H1 (cell line): ENCODE results near the gene HYAL1. TPM values are rescaled to one million over a fixed set of nuclear protein-coding genes. Genes with fewer than 3 reads are reported as not detected.

ENCODE experiments used
- CTCF ChIA-PET: fragments of 300-600 bp; sonication (Branson Sonifier 250); formaldehyde crosslinking; loops from one replicate; lab custom pipeline; 2021; ENCODE audit not compliant: partially characterized antibody; lab: Charles Lee
- POLR2A ChIA-PET: fragments of 300-600 bp; sonication (Branson Sonifier 250); formaldehyde crosslinking; loops from one replicate; lab custom pipeline; 2021; ENCODE audit warnings: inconsistent platforms; ENCODE audit not compliant: partially characterized antibody; lab: Charles Lee
- DNase-seq, 2 experiments: peaks; one replicate each; pipeline versions ENCODE4 v3.0.0 to v3.0.0-alpha.2; 2010 to 2022; ENCODE audit warnings: low spot score in 2 of 2, low read depth in 1 of 2, mixed read lengths in 1 of 2
- FAIRE-seq: peaks from 2 replicates; lab custom pipeline; 2011; peaks lifted over from hg19 to GRCh38; lab: Jason Lieb, UNC
- H2AFZ ChIP-seq: 2 replicates; pipeline ENCODE4 v1.8.1; 2012; ENCODE audit warnings: low read length, inconsistent platforms
- H2AK5ac ChIP-seq: 2 replicates; pipeline ENCODE4 v1.6.1; 2013; ENCODE audit warnings: low read depth, low read length
- H2BK120ac ChIP-seq: replicated peaks from 2 replicates; pipeline ENCODE3; 2013; ENCODE audit warnings: low read depth, low read length, inconsistent platforms
- H2BK12ac ChIP-seq: 2 replicates; pipeline ENCODE4 v1.6.1; 2013; ENCODE audit warnings: low read depth, low read length
- H2BK15ac ChIP-seq: 2 replicates; pipeline ENCODE4 v1.6.1; 2013; ENCODE audit warnings: low read length
- H2BK20ac ChIP-seq: 2 replicates; pipeline ENCODE4 v1.6.1; 2013; ENCODE audit warnings: low read length
- H2BK5ac ChIP-seq: 2 replicates; pipeline ENCODE4 v1.6.1; 2013; ENCODE audit warnings: low read depth, low read length
- H3K14ac ChIP-seq: 2 replicates; pipeline ENCODE4 v1.6.1; 2013; ENCODE audit warnings: inconsistent platforms; ENCODE audit not compliant: insufficient read length
- H3K18ac ChIP-seq: 2 replicates; pipeline ENCODE4 v1.6.1; 2013; ENCODE audit warnings: low read length; ENCODE audit errors: extremely low read depth
- H3K23ac ChIP-seq: 2 replicates; pipeline ENCODE4 v1.6.1; 2013; ENCODE audit warnings: inconsistent platforms; ENCODE audit not compliant: insufficient read length
- H3K23me2 ChIP-seq: 2 replicates; pipeline ENCODE4 v1.6.1; 2013; ENCODE audit warnings: low read depth, low read length
- H3K27ac ChIP-seq: 2 replicates; pipeline ENCODE4 v1.6.1; 2011; ENCODE audit warnings: low read depth, low read length, inconsistent platforms
- H3K27me3 ChIP-seq, 4 experiments: replicated peaks in 1 of 4; 1 replicate in 1 of 4; 2 replicates in 3 of 4; pipeline versions ENCODE4 v1.6.1 to v1.8.1; 2011 to 2013; ENCODE audit warnings: low read length in 3 of 4, mild to moderate bottlenecking in 3 of 4, inconsistent platforms in 2 of 4, mixed read lengths in 2 of 4, moderate library complexity in 1 of 4; ENCODE audit not compliant: control insufficient read depth in 3 of 4, insufficient read depth in 3 of 4; ENCODE audit errors: extremely low read depth in 1 of 4
- H3K36me3 ChIP-seq, 4 experiments: 2 replicates each; pipeline versions ENCODE4 v1.6.1 to v1.8.1; 2011 to 2013; ENCODE audit warnings: mild to moderate bottlenecking in 4 of 4, low read length in 3 of 4, moderate library complexity in 2 of 4, control low read depth in 1 of 4, inconsistent platforms in 1 of 4; ENCODE audit not compliant: insufficient read depth in 4 of 4, control insufficient read depth in 2 of 4
- H3K4ac ChIP-seq: replicated peaks from 2 replicates; pipeline ENCODE3; 2013; ENCODE audit warnings: low read length, low read depth, mixed read lengths, inconsistent platforms; ENCODE audit not compliant: insufficient read length
- H3K4me1 ChIP-seq, 4 experiments: replicated peaks in 1 of 4; 1 replicate in 1 of 4; 2 replicates in 3 of 4; pipeline versions ENCODE4 v1.6.1 to v1.8.1; 2011 to 2013; ENCODE audit warnings: low read length in 3 of 4, inconsistent platforms in 2 of 4, mixed read lengths in 1 of 4; ENCODE audit not compliant: insufficient read depth in 4 of 4, control insufficient read depth in 3 of 4
- H3K4me2 ChIP-seq, 2 experiments: 2 replicates each; pipeline versions ENCODE4 v1.6.1 to v1.8.1; 2011 to 2013; ENCODE audit warnings: low read depth in 2 of 2, low read length in 2 of 2, control low read depth in 1 of 2, inconsistent platforms in 1 of 2, mild to moderate bottlenecking in 1 of 2; ENCODE audit not compliant: insufficient read depth in 1 of 2
- H3K4me3 ChIP-seq, 4 experiments: fragments of 200-600, 300-600 bp in 1 of 4; sonication (generic), shearing (Covaris generic), sonication (Bioruptor Twin) in 1 of 4; 2 replicates each; pipeline versions ENCODE4 v1.5.1 to v1.8.1; 2011 to 2016; ENCODE audit warnings: low read length in 4 of 4, low read depth in 3 of 4, control low read depth in 2 of 4, inconsistent platforms in 2 of 4, mild to moderate bottlenecking in 2 of 4, mixed read lengths in 1 of 4, moderate library complexity in 1 of 4; ENCODE audit not compliant: insufficient read depth in 2 of 4; ENCODE audit errors: extremely low read depth in 1 of 4
- H3K56ac ChIP-seq: replicated peaks from 2 replicates; pipeline ENCODE3; 2013; ENCODE audit warnings: low read depth, mild to moderate bottlenecking, mixed read lengths, low read length, inconsistent platforms; ENCODE audit not compliant: insufficient read length
- H3K79me1 ChIP-seq: 2 replicates; pipeline ENCODE4 v1.6.1; 2013; ENCODE audit warnings: low read depth, low read length, control low read depth
- H3K79me2 ChIP-seq, 2 experiments: 2 replicates each; pipeline versions ENCODE4 v1.6.1 to v1.8.1; 2012 to 2013; ENCODE audit warnings: low read length in 2 of 2, mild to moderate bottlenecking in 2 of 2, inconsistent platforms in 1 of 2; ENCODE audit not compliant: insufficient read depth in 2 of 2, control insufficient read depth in 1 of 2
- H3K9ac ChIP-seq, 4 experiments: replicated peaks in 1 of 4; 1 replicate in 1 of 4; 2 replicates in 3 of 4; pipeline versions ENCODE4 v1.6.1 to v1.8.1; 2011 to 2013; ENCODE audit warnings: low read depth in 3 of 4, low read length in 3 of 4, control low read depth in 2 of 4, mild to moderate bottlenecking in 2 of 4, moderate library complexity in 2 of 4, inconsistent platforms in 1 of 4; ENCODE audit errors: extremely low read depth in 1 of 4
- H3K9me3 ChIP-seq, 2 experiments: 2 replicates each; pipeline versions ENCODE4 v1.6.1 to v1.8.1; 2012 to 2013; ENCODE audit warnings: mild to moderate bottlenecking in 2 of 2, moderate library complexity in 2 of 2, control low read depth in 1 of 2, inconsistent platforms in 1 of 2, low read depth in 1 of 2, low read length in 1 of 2, mixed read lengths in 1 of 2; ENCODE audit not compliant: insufficient read depth in 2 of 2
- H4K20me1 ChIP-seq, 2 experiments: replicated peaks in 1 of 2; 2 replicates each; pipeline versions ENCODE3 to v1.8.1; 2011 to 2013; ENCODE audit warnings: inconsistent platforms in 2 of 2, low read length in 2 of 2, mild to moderate bottlenecking in 1 of 2; ENCODE audit not compliant: insufficient read depth in 2 of 2, control insufficient read depth in 1 of 2
- H4K5ac ChIP-seq: 2 replicates; pipeline ENCODE4 v1.6.1; 2013; ENCODE audit warnings: low read length, low read depth, mixed read lengths, inconsistent platforms; ENCODE audit not compliant: insufficient read length
- H4K8ac ChIP-seq: 2 replicates; pipeline ENCODE4 v1.8.0; 2013; ENCODE audit warnings: mild to moderate bottlenecking, moderate library complexity, low read length, inconsistent platforms; ENCODE audit not compliant: insufficient read depth; ENCODE audit errors: extremely low read depth
- H4K91ac ChIP-seq: replicated peaks from 2 replicates; pipeline ENCODE3; 2013; ENCODE audit warnings: low read length, mixed read lengths, inconsistent platforms; ENCODE audit not compliant: insufficient read length
- KDM1A ChIP-seq: fragments of 200-600, 300-600 bp; sonication (generic); IDR thresholded peaks from 2 replicates; pipeline ENCODE4 v1.7.1; 2016; ENCODE audit warnings: mild to moderate bottlenecking, low read length, borderline replicate concordance
- KDM4A ChIP-seq: IDR thresholded peaks from one replicate; pipeline ENCODE4 v1.7.1; 2012; ENCODE audit warnings: low read depth, mild to moderate bottlenecking, moderate library complexity, low read length, inconsistent platforms; ENCODE audit not compliant: severe bottlenecking
- POLR2AphosphoS5 ChIP-seq: IDR thresholded peaks from 2 replicates; pipeline ENCODE4 v1.6.1; 2011; ENCODE audit warnings: low read depth, low read length
- RBBP5 ChIP-seq: IDR thresholded peaks from 2 replicates; pipeline ENCODE4 v1.7.1; 2012; ENCODE audit warnings: low read depth, mild to moderate bottlenecking, inconsistent platforms, low read length, moderate library complexity, borderline replicate concordance
- SIRT6 ChIP-seq: IDR thresholded peaks from one replicate; pipeline ENCODE4 v1.7.1; 2012; ENCODE audit warnings: low read length, inconsistent platforms
- SUZ12 ChIP-seq: fragments of 200-600 bp; sonication (generic); IDR thresholded peaks from 2 replicates; pipeline ENCODE4 v1.6.1; 2012; ENCODE audit warnings: mild to moderate bottlenecking, inconsistent platforms, low read length, moderate library complexity, mixed read lengths
- TAF7 ChIP-seq: optimal IDR thresholded peaks from 2 replicates; pipeline ENCODE3; 2011; ENCODE audit warnings: low read depth, mild to moderate bottlenecking, inconsistent platforms, low read length, moderate library complexity, borderline replicate concordance
- WGBS, 2 experiments: shearing (Covaris generic) in 1 of 2; methylation state at CpG; one replicate each; pipeline versions ENCODE4 v1.1.6 to v1.1.7; 2013 to 2015; ENCODE audit warnings: low lambda C conversion rate in 2 of 2, mixed read lengths in 2 of 2, inconsistent platforms in 1 of 2, low coverage in 1 of 2, missing lambda C conversion rate in 1 of 2; ENCODE audit not compliant: insufficient replicate concordance in 2 of 2, insufficient coverage in 1 of 2, insufficient read length in 1 of 2; ENCODE audit errors: extremely low coverage in 1 of 2, missing lambda C conversion rate in 1 of 2; 5-methylcytosine and 5-hydroxymethylcytosine counted together
- polyA plus RNA-seq, 7 experiments: library from polyadenylated mRNA; depleted of rRNA in 3 of 7; stranded (reverse) in 5 of 7; unstranded in 2 of 7; fragments of >200 nt in 5 of 7; fragments of 200-250 nt in 2 of 7; gene quantifications; 1 replicate in 5 of 7; 2 replicates in 1 of 7; 4 replicates in 1 of 7; pipeline versions ENCODE4 v1.2.1 to v1.2.3, GENCODE V29; 2011 to 2013; ENCODE audit warnings: missing spikeins in 2 of 7, mixed read lengths in 2 of 7
- total RNA-seq: library from RNA; stranded (reverse); fragmentation: NEBNext Ultra II Directional; extraction: Animal tissue kit (Norgen Biotek cat#: 25700); gene quantifications from 2 replicates; pipeline ENCODE4 v1.2.1, GENCODE V29; 2021

HYAL1 gene
- total and polyA plus RNA-seq, 2 of the 8 experiments (the other 6 are each of a cell fraction or from before 2014, with no cell fraction given), result 2.0 to 5.4 TPM

DNA sequence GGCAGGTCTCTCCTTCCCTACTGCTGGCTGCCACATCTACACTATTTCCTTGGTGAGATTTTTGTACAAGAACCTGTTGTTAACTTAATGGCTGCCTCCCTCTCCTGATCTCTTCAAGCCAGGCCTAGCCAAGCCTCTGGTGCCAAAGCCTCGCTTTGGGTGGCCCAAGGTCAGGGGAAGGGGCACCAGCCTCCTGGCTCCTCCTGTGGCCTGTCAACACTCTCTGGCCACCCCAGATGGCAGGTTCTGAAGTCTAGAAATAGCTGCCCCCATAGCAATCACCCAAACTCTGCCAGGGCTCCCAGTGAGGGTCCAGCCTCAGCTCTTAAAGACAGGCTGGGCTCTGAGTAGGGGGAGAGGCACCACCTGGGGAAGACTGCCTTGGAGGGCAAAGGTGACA, 16.1 kb downstream of the HYAL1 start:
- peaks cover 8% of the 10 kb centered on the region; the same call in 1 of the 2 replicates for H3K79me1 ChIP-seq
- H4K8ac ChIP-seq, result no peak overlapping the region
- no peak overlapping the region for H3K56ac ChIP-seq
- no peak overlapping the region for H3K27ac ChIP-seq
- no peak overlapping the region for H2BK15ac ChIP-seq
- ChIA-PET CTCF (interaction anchor here (0.8 to 2.0 kb wide), 5 partner anchors 8 to 95 kb away, joined by 3 to 7 read pairs (median 5); no protein-coding TSS in a partner anchor), POLR2A (interaction anchor here (0.7 to 6.8 kb wide), 4 partner anchors 8 to 46 kb away, joined by 3 to 122 read pairs (median 3); partner anchors contain the start of gene LSMEM2)
- no peaks in the 10 kb centered on the region for H3K9me3 ChIP-seq
- no peak overlapping the region for H3K18ac ChIP-seq
- no peak overlapping the region for H2BK120ac ChIP-seq
- H3K23ac ChIP-seq, result no peak overlapping the region
- no peak overlapping the region for H3K4me3 ChIP-seq
- no peak for DNase-seq
- H2AFZ ChIP-seq, result no peak overlapping the region
- H2AK5ac ChIP-seq, result no peak overlapping the region
- 75% methylated on average over 1 of the region's 1 CpG; no CpG with 5 or more reads in 1 of the 2 experiments for WGBS, 2 experiments
- no peaks in the 10 kb centered on the region; a peak in 1 of 7 replicates for H3K27me3 ChIP-seq
- H3K79me2 ChIP-seq, result peaks cover 0 to 15% of the 10 kb centered on the region in 2 experiments; a peak in 3 of 4 replicates
- H3K4me1 ChIP-seq, result peaks cover 0 to 4% (median 2%) of the 10 kb centered on the region in 4 experiments; a peak in 4 of 7 replicates
- peaks cover 7% of the 10 kb centered on the region for H3K23me2 ChIP-seq
- H2BK20ac ChIP-seq, result no peak overlapping the region
- H2BK5ac ChIP-seq, result no peak overlapping the region
- no peak overlapping the region for H3K4ac ChIP-seq
- H4K20me1 ChIP-seq, result peaks cover 0 to 13% of the 10 kb centered on the region in 2 experiments
- H3K4me2 ChIP-seq, result no peak overlapping the region
- H3K9ac ChIP-seq, result no peak overlapping the region
- no peak overlapping the region for H3K14ac ChIP-seq
- H4K5ac ChIP-seq, result no peak overlapping the region
- no peak overlapping the region for H4K91ac ChIP-seq
- peaks cover 16 to 29% (median 22%) of the 10 kb centered on the region in 4 experiments for H3K36me3 ChIP-seq
- no peak overlapping the region for H2BK12ac ChIP-seq
- no peak for FAIRE-seq
- TF ChIP-seq KDM4A (no peak), SIRT6 (no peak), RBBP5 (no peak), POLR2AphosphoS5 (no peak), KDM1A (no peak), SUZ12 (no peak), TAF7 (no peak)
